WTC11 (cell line): Measurements from ENCODE around the gene MCRIP2. TPM values are rescaled to one million over a fixed set of nuclear protein-coding genes. Genes with fewer than 3 reads are reported as not detected.
A peak's percentile ranks its signal among the peaks of the same experiment; 100 is the strongest.

Experiments
- ATAC-seq: fragments of 200-7000 bp; cut with Tn5 transposase; 2 replicates; pipeline ENCODE4 v1.10.0; 2021; ENCODE audit warnings: mild to moderate bottlenecking, moderate library complexity
- CTCF ChIA-PET: fragments of 300-600 bp; sonication (Branson Sonifier 250); formaldehyde crosslinking; loops from one replicate; lab custom pipeline; 2021; ENCODE audit warnings: antibody characterized with exemption; lab: Charles Lee
- POLR2A ChIA-PET: fragments of 350-600 bp; sonication (Branson Sonifier 250); formaldehyde crosslinking; loops from one replicate; lab custom pipeline; 2021; ENCODE audit warnings: antibody characterized with exemption; lab: Charles Lee
- DNase-seq: peaks from one replicate; pipeline ENCODE4 v3.0.0; 2021; ENCODE audit warnings: low spot score
- H3K27ac Mint-ChIP-seq: 2 replicates; pipeline ENCODE4 v1.8.0; 2021; ENCODE audit warnings: mixed read lengths
- H3K27me3 Mint-ChIP-seq: 2 replicates; pipeline ENCODE4 v1.8.0; 2021; ENCODE audit warnings: low read depth, mild to moderate bottlenecking, moderate library complexity, mixed read lengths
- H3K36me3 Mint-ChIP-seq: 2 replicates; pipeline ENCODE4 v1.8.0; 2021; ENCODE audit warnings: mixed read lengths
- H3K4me1 Mint-ChIP-seq: 2 replicates; pipeline ENCODE4 v1.8.0; 2022; ENCODE audit warnings: mixed read lengths
- H3K4me3 Mint-ChIP-seq: 2 replicates; pipeline ENCODE4 v1.8.0; 2021; ENCODE audit warnings: mild to moderate bottlenecking, moderate library complexity, mixed read lengths
- H3K9me3 Mint-ChIP-seq: 2 replicates; pipeline ENCODE4 v1.8.0; 2021; ENCODE audit warnings: mixed read lengths
- AR ChIP-seq: fragments of 250-450 bp; sonication (Bioruptor Pico); IDR thresholded peaks from 2 replicates; pipeline ENCODE4 v1.9.0; 2021; ENCODE audit warnings: mild to moderate bottlenecking
- E2F4 ChIP-seq: sonication (generic); formaldehyde crosslinking; IDR thresholded peaks from 2 replicates; pipeline ENCODE4 v1.8.1; 2022; ENCODE audit warnings: low read depth, mild to moderate bottlenecking, moderate library complexity, missing genetic modification reagents, borderline replicate concordance
- FOXK1 ChIP-seq: sonication (generic); formaldehyde crosslinking; IDR thresholded peaks from 2 replicates; pipeline ENCODE4 v1.8.0; 2022; ENCODE audit warnings: mild to moderate bottlenecking, moderate library complexity, missing genetic modification reagents
- HMGXB4 ChIP-seq: sonication (generic); formaldehyde crosslinking; IDR thresholded peaks from 2 replicates; pipeline ENCODE4 v1.8.1; 2023; ENCODE audit warnings: mild to moderate bottlenecking, moderate library complexity, missing genetic modification reagents
- NR3C1 ChIP-seq: sonication (generic); formaldehyde crosslinking; conservative IDR thresholded peaks from 2 replicates; pipeline ENCODE4 v1.8.1; 2023; ENCODE audit warnings: low read depth, mild to moderate bottlenecking, missing genetic modification reagents
- PRDM15 ChIP-seq: sonication (generic); formaldehyde crosslinking; IDR thresholded peaks from 2 replicates; pipeline ENCODE4 v1.8.0; 2022; ENCODE audit warnings: missing genetic modification reagents
- SP1 ChIP-seq: sonication (generic); formaldehyde crosslinking; conservative IDR thresholded peaks from 2 replicates; pipeline ENCODE4 v1.8.1; 2022; ENCODE audit warnings: missing genetic modification reagents
- STAT6 ChIP-seq: sonication (generic); formaldehyde crosslinking; conservative IDR thresholded peaks from 2 replicates; pipeline ENCODE4 v1.8.1; 2023; ENCODE audit warnings: mild to moderate bottlenecking, low read depth, missing genetic modification reagents, moderate library complexity
- ZBTB21 ChIP-seq: sonication (generic); formaldehyde crosslinking; IDR thresholded peaks from 2 replicates; pipeline ENCODE4 v1.8.1; 2023; ENCODE audit warnings: mild to moderate bottlenecking, missing genetic modification reagents, borderline replicate concordance
- ZMAT4 ChIP-seq: fragments of 250-450 bp; sonication (Bioruptor Pico); IDR thresholded peaks from 2 replicates; pipeline ENCODE4 v1.9.0; 2021; ENCODE audit warnings: mild to moderate bottlenecking
- ZNF121 ChIP-seq: sonication (generic); formaldehyde crosslinking; IDR thresholded peaks from 2 replicates; pipeline ENCODE4 v1.8.0; 2023; ENCODE audit warnings: missing genetic modification reagents
- total RNA-seq: library from RNA; stranded (reverse); gene quantifications from 3 replicates; pipeline ENCODE4 v1.2.3, GENCODE V29; 2021

The MCRIP2 gene
- total RNA-seq, 1 experiment from 2014 or later = 63.3 TPM

GRCh38 chr16:629185-629832, 12.3 kb upstream of the MCRIP2 start:
- Mint-ChIP-seq H3K36me3 (peaks cover 3% of the 10 kb centered on the region; the same call in 1 of the 2 replicates), H3K4me1 (peaks cover 20% of the 10 kb centered on the region), H3K9me3 (no peaks in the 10 kb centered on the region), H3K27me3 (no peaks in the 10 kb centered on the region), H3K4me3 (no peak overlapping the region), H3K27ac (peak overlapping the region; percentile 89)
- TF ChIP-seq PRDM15 (CRISPR knock-in tag) (peak; percentile 48; the same call in 1 of the 2 replicates), NR3C1 (no peak), E2F4 (CRISPR knock-in tag) (no peak), FOXK1 (no peak), STAT6 (CRISPR knock-in tag) (no peak), ZNF121 (CRISPR knock-in tag) (0 out of 2 replicates have a peak, but pooled peaks have one; percentile 34), HMGXB4 (CRISPR knock-in tag) (0 out of 2 replicates have a peak, but pooled peaks have one; percentile 29), AR (CRISPR knock-in tag) (no peak)
- CTCF ChIA-PET = interaction anchor here (1.0 to 2.7 kb wide), 3 partner anchors 19 to 50 kb away, joined by 3 to 18 read pairs (median 4); partner anchors contain the start of gene RHOT2
- no peak for DNase-seq
- POLR2A ChIA-PET = interaction anchor here (0.9 kb wide), 1 partner anchor 91 kb away, joined by 3 read pairs; no protein-coding TSS in a partner anchor
- ATAC-seq = no peak

- peak; percentile 42 for DNase-seq
- TF ChIP-seq SP1 (CRISPR knock-in tag) = 0 out of 2 replicates have a peak, but pooled peaks have one; percentile 17
- no peak for TF ChIP-seq ZBTB21
- no peak for TF ChIP-seq ZMAT4 (CRISPR knock-in tag)
- TF ChIP-seq, all 79 proteins: peak for 1
- ChIA-PET POLR2A (interaction anchor here (0.9 kb wide), 1 partner anchor 90 kb away, joined by 3 read pairs; no protein-coding TSS in a partner anchor), CTCF (interaction anchor here (1.0 to 2.7 kb wide), 7 partner anchors 8 to 63 kb away, joined by 3 to 18 read pairs (median 4); partner anchors contain the start of genes NHLRC4, RHBDL1 and RHOT2)
- H3K27me3 Mint-ChIP-seq = no peaks in the 10 kb centered on the region
- H3K4me3 Mint-ChIP-seq = peak overlapping the region; percentile 33; the same call in 1 of the 2 replicates
- no peak overlapping the region; the same call in 1 of the 2 replicates for H3K27ac Mint-ChIP-seq
- H3K9me3 Mint-ChIP-seq = no peaks in the 10 kb centered on the region
- H3K4me1 Mint-ChIP-seq = peaks cover 18% of the 10 kb centered on the region
- peaks cover 3% of the 10 kb centered on the region; the same call in 1 of the 2 replicates for H3K36me3 Mint-ChIP-seq
- peak; percentile 19 for ATAC-seq
These were observed 11.8 kb upstream of the MCRIP2 start for GRCh38 chr16:629833-630248.
